NT2/D1 (cell line): ENCODE data around the gene ZNF862.

ENCODE experiments used
- DNase-seq: peaks from one replicate; pipeline ENCODE4 v3.0.0-alpha.2; 2011; ENCODE audit warnings: low read depth, low spot score
- H3K27me3 ChIP-seq: 2 replicates; pipeline ENCODE4 v1.6.0; 2011; ENCODE audit warnings: mild to moderate bottlenecking; ENCODE audit not compliant: insufficient read length, insufficient read depth
- H3K36me3 ChIP-seq: 2 replicates; pipeline ENCODE4 v1.6.1; 2011; ENCODE audit warnings: mild to moderate bottlenecking, low read length, mixed read lengths; ENCODE audit not compliant: insufficient read depth, insufficient read length
- H3K4me1 ChIP-seq: 2 replicates; pipeline ENCODE4 v1.5.1; 2011; ENCODE audit not compliant: insufficient read depth, insufficient read length
- H3K4me3 ChIP-seq: 2 replicates; pipeline ENCODE4 v1.5.1; 2011; ENCODE audit warnings: low read depth; ENCODE audit not compliant: insufficient read length
- H3K9ac ChIP-seq: 2 replicates; pipeline ENCODE4 v1.6.0; 2011; ENCODE audit warnings: low read depth; ENCODE audit not compliant: insufficient read length
- H3K9me3 ChIP-seq: 2 replicates; pipeline ENCODE4 v1.5.1; 2011; ENCODE audit warnings: mild to moderate bottlenecking, low read length; ENCODE audit not compliant: insufficient read depth
- SUZ12 ChIP-seq: IDR thresholded peaks from 2 replicates; pipeline ENCODE4 v1.6.1; 2011; ENCODE audit not compliant: insufficient read length, insufficient read depth; ENCODE audit errors: extremely low read depth
- YY1 ChIP-seq: IDR thresholded peaks from 2 replicates; pipeline ENCODE4 v1.6.1; 2011; ENCODE audit not compliant: insufficient read length, insufficient read depth
- ZNF274 ChIP-seq: IDR thresholded peaks from 2 replicates; pipeline ENCODE4 v1.6.1; 2011; ENCODE audit warnings: mild to moderate bottlenecking, low read depth, low read length

The ZNF862 gene

GRCh38 chr7:149838224-149838991, at the start of gene ZNF862:
TSS of gene ZNF862 (plus strand) at chr7:149838375. CDS start at chr7:149838612, 237 bp downstream.
- Histone ChIP-seq H3K9me3 (no peaks in the 10 kb centered on the region), H3K4me1 (no peaks in the 10 kb centered on the region), H3K27me3 (no peaks in the 10 kb centered on the region), H3K36me3 (no peaks in the 10 kb centered on the region), H3K4me3 (peak within 1 kb of the TSS; percentile 63), H3K9ac (peak within 1 kb of the TSS; percentile 82)
- peak; percentile 98 for DNase-seq
- TF ChIP-seq SUZ12 (no peak), YY1 (no peak), ZNF274 (no peak)

GRCh38 chr7:149789101-149789500, 49.1 kb upstream of the ZNF862 start:
- Histone ChIP-seq H3K27me3 (peaks cover 21% of the 10 kb centered on the region), H3K9ac (no peak overlapping the region), H3K9me3 (no peaks in the 10 kb centered on the region), H3K4me3 (no peak overlapping the region), H3K4me1 (peaks cover 2% of the 10 kb centered on the region), H3K36me3 (no peaks in the 10 kb centered on the region)
- TF ChIP-seq SUZ12 (no peak), ZNF274 (no peak), YY1 (no peak)
- DNase-seq, result no peak

GRCh38 chr7:149790146-149790548, 48.0 kb upstream of the ZNF862 start:
- Histone ChIP-seq H3K36me3 (no peaks in the 10 kb centered on the region), H3K9me3 (no peaks in the 10 kb centered on the region), H3K4me1 (peaks cover 6% of the 10 kb centered on the region), H3K27me3 (peaks cover 21% of the 10 kb centered on the region), H3K4me3 (peak overlapping the region; percentile 34), H3K9ac (peak overlapping the region; percentile 56)
- no peak for TF ChIP-seq ZNF274
- TF ChIP-seq SUZ12, result no peak
- TF ChIP-seq YY1, result no peak
- DNase-seq, result no peak

- TF ChIP-seq ZNF274 (no peak), YY1 (no peak), SUZ12 (no peak)
- H3K4me3 ChIP-seq, result no peak overlapping the region
- no peak for DNase-seq
- peaks cover 6% of the 10 kb centered on the region for H3K4me1 ChIP-seq
- H3K9me3 ChIP-seq, result no peaks in the 10 kb centered on the region
- no peaks in the 10 kb centered on the region for H3K36me3 ChIP-seq
- H3K27me3 ChIP-seq, result peaks cover 21% of the 10 kb centered on the region
- peak overlapping the region; percentile 21 for H3K9ac ChIP-seq
Observed at GRCh38 chr7:149790754-149791360, 47.3 kb upstream of the ZNF862 start.

GRCh38 chr7:149791411-149792219, 46.6 kb upstream of the ZNF862 start:
- TF ChIP-seq YY1 (no peak), SUZ12 (no peak), ZNF274 (no peak)
- no peaks in the 10 kb centered on the region for H3K36me3 ChIP-seq
- no peak overlapping the region for H3K4me3 ChIP-seq
- H3K27me3 ChIP-seq, result peaks cover 21% of the 10 kb centered on the region
- H3K4me1 ChIP-seq, result peaks cover 6% of the 10 kb centered on the region
- H3K9ac ChIP-seq, result no peak overlapping the region
- no peak for DNase-seq
- no peaks in the 10 kb centered on the region for H3K9me3 ChIP-seq

GRCh38 chr7:149792220-149792595, 46.0 kb upstream of the ZNF862 start:
- H3K9ac ChIP-seq, result no peak overlapping the region
- no peak overlapping the region for H3K4me3 ChIP-seq
- no peak for DNase-seq
- H3K9me3 ChIP-seq, result no peaks in the 10 kb centered on the region
- TF ChIP-seq YY1, result no peak
- no peak for TF ChIP-seq ZNF274
- TF ChIP-seq SUZ12, result no peak
- peaks cover 21% of the 10 kb centered on the region for H3K27me3 ChIP-seq
- no peaks in the 10 kb centered on the region for H3K36me3 ChIP-seq
- peaks cover 6% of the 10 kb centered on the region for H3K4me1 ChIP-seq

GRCh38 chr7:149793261-149793660, 44.9 kb upstream of the ZNF862 start:
- peaks cover 21% of the 10 kb centered on the region for H3K27me3 ChIP-seq
- no peaks in the 10 kb centered on the region for H3K9me3 ChIP-seq
- no peak for DNase-seq
- H3K9ac ChIP-seq, result no peak overlapping the region
- H3K36me3 ChIP-seq, result no peaks in the 10 kb centered on the region
- no peak overlapping the region for H3K4me3 ChIP-seq
- TF ChIP-seq ZNF274 (no peak), YY1 (no peak), SUZ12 (no peak)
- peaks cover 9% of the 10 kb centered on the region for H3K4me1 ChIP-seq
